ENCODE results near the gene CHEK2.
"Not testable (repeated sequence)": the region's sequence is repeated elsewhere in the genome, so short reads cannot be mapped to it uniquely, and the experiment has no call there.

Gene CHEK2

DNA sequence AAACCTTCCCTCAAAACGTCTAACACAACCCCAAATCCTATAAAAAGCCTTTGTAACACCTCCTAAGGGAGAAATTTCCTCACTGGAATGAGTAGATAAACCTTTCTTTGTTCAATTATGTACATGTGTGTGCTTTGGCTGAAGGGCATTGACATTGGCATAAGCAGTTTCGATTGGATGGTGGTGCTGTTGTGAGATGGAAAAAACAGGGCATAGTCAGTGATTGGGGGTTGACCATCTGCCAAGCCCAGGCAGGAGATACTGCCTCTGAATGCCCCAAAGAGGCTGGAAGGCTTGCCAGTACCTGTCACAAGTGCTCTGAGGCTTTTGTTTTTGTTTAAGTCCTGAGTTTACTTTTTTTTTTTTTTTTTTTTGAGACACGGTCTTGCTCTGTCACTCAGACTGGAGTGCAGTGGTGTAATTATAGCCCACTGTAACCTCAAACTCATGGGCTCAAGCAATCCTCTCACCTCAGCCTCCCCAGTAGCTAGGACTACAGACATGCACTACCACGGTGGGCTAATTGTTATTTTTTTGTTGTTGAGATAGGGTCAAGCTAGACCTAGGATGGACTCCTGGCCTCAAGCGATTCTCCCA is 29.7 kb upstream of the CHEK2 start:
- H3K9ac ChIP-seq (ENCODE audit: low read depth, low read length) = no peak overlapping the region
- H3K27me3 ChIP-seq (ENCODE audit: insufficient read depth, low read length, poor library complexity) = no peaks in the 10 kb centered on the region
- peaks cover 38% of the 10 kb centered on the region for H3K79me2 ChIP-seq (ENCODE audit: insufficient read depth, low read length)
- no peak overlapping the region for H3K4me2 ChIP-seq (ENCODE audit: insufficient read depth, low read length)
- no peak for TF ChIP-seq EZH2 (IDR thresholded peaks at IDR 0.05; ENCODE audit: borderline replicate concordance, low read depth, low read length, severe bottlenecking)
- TF ChIP-seq, protein P1, sequence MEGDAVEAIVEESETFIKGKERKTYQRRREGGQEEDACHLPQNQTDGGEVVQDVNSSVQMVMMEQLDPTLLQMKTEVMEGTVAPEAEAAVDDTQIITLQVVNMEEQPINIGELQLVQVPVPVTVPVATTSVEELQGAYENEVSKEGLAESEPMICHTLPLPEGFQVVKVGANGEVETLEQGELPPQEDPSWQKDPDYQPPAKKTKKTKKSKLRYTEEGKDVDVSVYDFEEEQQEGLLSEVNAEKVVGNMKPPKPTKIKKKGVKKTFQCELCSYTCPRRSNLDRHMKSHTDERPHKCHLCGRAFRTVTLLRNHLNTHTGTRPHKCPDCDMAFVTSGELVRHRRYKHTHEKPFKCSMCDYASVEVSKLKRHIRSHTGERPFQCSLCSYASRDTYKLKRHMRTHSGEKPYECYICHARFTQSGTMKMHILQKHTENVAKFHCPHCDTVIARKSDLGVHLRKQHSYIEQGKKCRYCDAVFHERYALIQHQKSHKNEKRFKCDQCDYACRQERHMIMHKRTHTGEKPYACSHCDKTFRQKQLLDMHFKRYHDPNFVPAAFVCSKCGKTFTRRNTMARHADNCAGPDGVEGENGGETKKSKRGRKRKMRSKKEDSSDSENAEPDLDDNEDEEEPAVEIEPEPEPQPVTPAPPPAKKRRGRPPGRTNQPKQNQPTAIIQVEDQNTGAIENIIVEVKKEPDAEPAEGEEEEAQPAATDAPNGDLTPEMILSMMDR (IDR thresholded peaks at IDR 0.05; ENCODE audit: borderline replicate concordance, extremely low read depth, low read length, poor library complexity, severe bottlenecking) = no peak
- H3K4me3 ChIP-seq (ENCODE audit: low read depth in 1 of 2, low read length in 2 of 2) = no peak overlapping the region
- no peak overlapping the region for H3K27ac ChIP-seq (ENCODE audit: low read length)
- ATAC-seq (ENCODE audit: insufficient read depth, low read depth) = no peak
- DNase-seq = no peak
- peaks cover 35% of the 10 kb centered on the region for H3K4me1 ChIP-seq (ENCODE audit: insufficient read depth, low read length)
- H3K9me3 ChIP-seq (ENCODE audit: insufficient read depth, low read length, severe bottlenecking) = no peaks in the 10 kb centered on the region
- H2AFZ ChIP-seq (ENCODE audit: low read depth, low read length) = no peak overlapping the region
- peaks cover 11% of the 10 kb centered on the region; the same call in 1 of the 2 replicates for H4K20me1 ChIP-seq (ENCODE audit: insufficient read depth, low read length)
- H3K36me3 ChIP-seq (ENCODE audit: insufficient read depth, low read length) = peaks cover 20% of the 10 kb centered on the region

DNA sequence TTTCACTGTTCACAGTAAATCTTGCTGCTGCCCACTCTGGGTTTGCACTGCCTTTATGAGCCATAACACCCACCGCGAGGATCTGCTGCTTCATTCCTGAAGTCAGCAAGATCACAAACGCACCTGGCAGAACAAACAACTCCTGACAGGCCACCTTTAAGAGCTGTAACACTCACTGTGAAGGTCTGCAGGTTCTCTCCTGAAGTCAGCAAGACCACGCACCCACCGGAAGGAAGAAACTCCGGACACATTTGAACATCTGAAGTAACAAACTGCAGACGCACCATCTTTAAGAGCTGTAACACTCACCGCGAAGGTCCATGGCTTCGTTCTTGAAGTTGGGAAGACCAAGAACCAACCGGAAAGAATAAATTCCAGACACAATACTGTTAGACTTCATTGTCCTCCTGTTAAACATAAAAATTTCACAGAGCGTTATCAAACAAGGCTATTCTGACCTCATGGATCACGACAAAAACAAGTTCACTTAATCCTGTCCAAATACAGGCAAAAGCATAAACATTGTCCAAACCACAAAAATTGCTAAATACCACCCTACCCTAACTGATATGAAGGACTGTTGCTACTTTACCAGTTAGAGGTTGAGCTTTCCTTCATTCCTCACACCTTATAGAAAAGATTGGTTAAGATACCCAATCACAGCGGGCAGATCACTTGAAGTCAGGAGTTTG is 27.9 kb upstream of the CHEK2 start:
- Histone ChIP-seq H3K9ac (ENCODE audit: low read depth, low read length) (no peak overlapping the region), H3K79me2 (ENCODE audit: insufficient read depth, low read length) (peaks cover 21% of the 10 kb centered on the region), H4K20me1 (ENCODE audit: insufficient read depth, low read length) (peaks cover 5% of the 10 kb centered on the region; the same call in 1 of the 2 replicates), H3K4me1 (ENCODE audit: insufficient read depth, low read length) (peaks cover 17% of the 10 kb centered on the region), H3K27me3 (ENCODE audit: insufficient read depth, low read length, poor library complexity) (no peaks in the 10 kb centered on the region), H3K9me3 (ENCODE audit: insufficient read depth, low read length, severe bottlenecking) (no peaks in the 10 kb centered on the region), H2AFZ (ENCODE audit: low read depth, low read length) (no peak overlapping the region), H3K4me3 (ENCODE audit: low read depth in 1 of 2, low read length in 2 of 2) (no peak overlapping the region), H3K36me3 (ENCODE audit: insufficient read depth, low read length) (peaks cover 3% of the 10 kb centered on the region), H3K4me2 (ENCODE audit: insufficient read depth, low read length) (no peak overlapping the region), H3K27ac (ENCODE audit: low read length) (no peak overlapping the region)
- DNase-seq = no peak
- ATAC-seq (ENCODE audit: insufficient read depth, low read depth) = no peak
- TF ChIP-seq EZH2 (IDR thresholded peaks at IDR 0.05; ENCODE audit: borderline replicate concordance, low read depth, low read length, severe bottlenecking) = no peak

- peaks cover 10% of the 10 kb centered on the region for H3K4me1 ChIP-seq (ENCODE audit: insufficient read depth, low read length)
- no peaks in the 10 kb centered on the region; the same call in 1 of the 2 replicates for H3K36me3 ChIP-seq (ENCODE audit: insufficient read depth, low read length)
- H3K4me3 ChIP-seq (ENCODE audit: low read depth in 1 of 2, low read length in 2 of 2) = no peak overlapping the region
- H2AFZ ChIP-seq (ENCODE audit: low read depth, low read length) = no peak overlapping the region
- ATAC-seq (ENCODE audit: insufficient read depth, low read depth) (no peak), DNase-seq (no peak)
- H3K27ac ChIP-seq (ENCODE audit: low read length) = no peak overlapping the region
- TF ChIP-seq EZH2 (IDR thresholded peaks at IDR 0.05; ENCODE audit: borderline replicate concordance, low read depth, low read length, severe bottlenecking) = no peak
- TF ChIP-seq, protein P1 (IDR thresholded peaks at IDR 0.05; ENCODE audit: borderline replicate concordance, extremely low read depth, low read length, poor library complexity, severe bottlenecking) = no peak
- H3K4me2 ChIP-seq (ENCODE audit: insufficient read depth, low read length) = no peak overlapping the region
- H4K20me1 ChIP-seq (ENCODE audit: insufficient read depth, low read length) = peaks cover 5% of the 10 kb centered on the region; the same call in 1 of the 2 replicates
- H3K9me3 ChIP-seq (ENCODE audit: insufficient read depth, low read length, severe bottlenecking) = no peaks in the 10 kb centered on the region
- no peaks in the 10 kb centered on the region for H3K27me3 ChIP-seq (ENCODE audit: insufficient read depth, low read length, poor library complexity)
- no peak overlapping the region for H3K9ac ChIP-seq (ENCODE audit: low read depth, low read length)
- peaks cover 14% of the 10 kb centered on the region for H3K79me2 ChIP-seq (ENCODE audit: insufficient read depth, low read length)
Observed at GRCh38 chr22:28768701-28769393, 27.2 kb upstream of the CHEK2 start.

- no peaks in the 10 kb centered on the region for H3K27me3 ChIP-seq (ENCODE audit: insufficient read depth, low read length, poor library complexity)
- no peaks in the 10 kb centered on the region for H3K4me1 ChIP-seq (ENCODE audit: insufficient read depth, low read length)
- TF ChIP-seq, protein P1 (IDR thresholded peaks at IDR 0.05; ENCODE audit: borderline replicate concordance, extremely low read depth, low read length, poor library complexity, severe bottlenecking) = no peak
- no peak for TF ChIP-seq EZH2 (IDR thresholded peaks at IDR 0.05; ENCODE audit: borderline replicate concordance, low read depth, low read length, severe bottlenecking)
- ATAC-seq (ENCODE audit: insufficient read depth, low read depth) = no peak
- no peaks in the 10 kb centered on the region for H3K36me3 ChIP-seq (ENCODE audit: insufficient read depth, low read length)
- no peak overlapping the region for H3K9ac ChIP-seq (ENCODE audit: low read depth, low read length)
- H3K27ac ChIP-seq (ENCODE audit: low read length) = no peak overlapping the region
- H3K9me3 ChIP-seq (ENCODE audit: insufficient read depth, low read length, severe bottlenecking) = no peaks in the 10 kb centered on the region
- no peak overlapping the region for H3K4me2 ChIP-seq (ENCODE audit: insufficient read depth, low read length)
- no peaks in the 10 kb centered on the region for H3K79me2 ChIP-seq (ENCODE audit: insufficient read depth, low read length)
- no peak overlapping the region for H2AFZ ChIP-seq (ENCODE audit: low read depth, low read length)
- no peak for DNase-seq
- no peaks in the 10 kb centered on the region for H4K20me1 ChIP-seq (ENCODE audit: insufficient read depth, low read length)
- H3K4me3 ChIP-seq (ENCODE audit: low read depth in 1 of 2, low read length in 2 of 2) = no peak overlapping the region
Observed at GRCh38 chr22:28766628-28767027, 25.0 kb upstream of the CHEK2 start.

DNA sequence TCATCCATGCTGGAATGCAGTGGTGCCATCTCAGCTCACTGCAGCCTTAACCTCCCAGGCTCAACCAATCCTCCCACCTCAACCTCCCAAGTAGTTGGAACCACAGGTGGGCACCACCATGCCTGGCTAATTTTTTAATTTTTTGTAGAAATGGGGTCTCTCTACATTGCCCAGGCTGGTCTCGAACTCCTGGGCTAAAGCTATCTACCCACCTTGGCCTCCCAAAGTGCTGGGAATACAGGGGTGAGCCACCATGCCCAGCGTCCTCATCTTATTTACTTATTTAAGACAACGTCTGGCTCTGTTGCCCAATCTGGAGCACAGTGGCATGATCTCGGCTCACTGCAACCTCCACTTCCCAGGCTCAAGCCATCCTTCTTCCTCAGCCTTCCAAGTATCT is 20.4 kb upstream of the CHEK2 start:
- not testable (repeated sequence) for H3K9me3 ChIP-seq (ENCODE audit: insufficient read depth, low read length, severe bottlenecking); ATAC-seq (ENCODE audit: insufficient read depth, low read depth); H3K79me2 ChIP-seq (ENCODE audit: insufficient read depth, low read length); DNase-seq; H3K4me1 ChIP-seq (ENCODE audit: insufficient read depth, low read length); H3K4me3 ChIP-seq (ENCODE audit: low read depth in 1 of 2, low read length in 2 of 2); H3K4me2 ChIP-seq (ENCODE audit: insufficient read depth, low read length); H4K20me1 ChIP-seq (ENCODE audit: insufficient read depth, low read length); H3K27me3 ChIP-seq (ENCODE audit: insufficient read depth, low read length, poor library complexity); H3K36me3 ChIP-seq (ENCODE audit: insufficient read depth, low read length); H3K27ac ChIP-seq (ENCODE audit: low read length); H3K9ac ChIP-seq (ENCODE audit: low read depth, low read length); H2AFZ ChIP-seq (ENCODE audit: low read depth, low read length)

Data from DND-41 (cell line).